H1 (cell line): ENCODE data around the gene ATAD3B. TPM values are rescaled to one million over a fixed set of nuclear protein-coding genes. Genes with fewer than 3 reads are reported as not detected.

Experiments used
- EP300 ChIP-seq, 2 experiments: IDR thresholded peaks; 1 replicate in 1 of 2; 2 replicates in 1 of 2; pipeline ENCODE4 v1.6.1; 2011 to 2012; ENCODE audit warnings: low read depth in 2 of 2, low read length in 2 of 2, mild to moderate bottlenecking in 2 of 2, borderline replicate concordance in 1 of 2, inconsistent platforms in 1 of 2, moderate library complexity in 1 of 2
- HDAC2 ChIP-seq, 2 experiments: fragments of 300-600 bp in 1 of 2; sonication (generic) in 1 of 2; IDR thresholded peaks; 2 replicates each; pipeline ENCODE4 v1.6.1; 2011 to 2012; ENCODE audit warnings: low read depth in 2 of 2, low read length in 2 of 2, mild to moderate bottlenecking in 2 of 2, moderate library complexity in 2 of 2, borderline replicate concordance in 1 of 2, inconsistent platforms in 1 of 2
- NANOG ChIP-seq: IDR thresholded peaks from 2 replicates; pipeline ENCODE4 v1.6.1; 2011; ENCODE audit warnings: low read length, low read depth, mild to moderate bottlenecking, inconsistent platforms; ENCODE audit not compliant: insufficient read depth, poor library complexity, severe bottlenecking
- RNF2 ChIP-seq: fragments of 200-900, 300-1000 bp; sonication (generic); IDR thresholded peaks from 2 replicates; pipeline ENCODE4 v1.7.1; 2016; ENCODE audit warnings: borderline replicate concordance, low read depth, mild to moderate bottlenecking, antibody characterized with exemption, low read length; ENCODE audit not compliant: poor library complexity, severe bottlenecking; ENCODE audit errors: missing control alignments
- SIN3A ChIP-seq, 2 experiments: IDR thresholded peaks in 1 of 2; conservative IDR thresholded peaks in 1 of 2; 2 replicates each; pipeline ENCODE4 v1.6.1; 2011 to 2012; ENCODE audit warnings: low read length in 2 of 2, improper control_type of control experiment in 1 of 2, low read depth in 1 of 2, mild to moderate bottlenecking in 1 of 2
- TAF7 ChIP-seq: optimal IDR thresholded peaks from 2 replicates; pipeline ENCODE3; 2011; ENCODE audit warnings: low read depth, mild to moderate bottlenecking, inconsistent platforms, low read length, moderate library complexity, borderline replicate concordance
- polyA plus RNA-seq, 7 experiments: library from polyadenylated mRNA; depleted of rRNA in 3 of 7; stranded (reverse) in 5 of 7; unstranded in 2 of 7; fragments of >200 nt in 5 of 7; fragments of 200-250 nt in 2 of 7; gene quantifications; 1 replicate in 5 of 7; 2 replicates in 1 of 7; 4 replicates in 1 of 7; pipeline versions ENCODE4 v1.2.1 to v1.2.3, GENCODE V29; 2011 to 2013; ENCODE audit warnings: missing spikeins in 2 of 7, mixed read lengths in 2 of 7
- total RNA-seq: library from RNA; stranded (reverse); fragmentation: NEBNext Ultra II Directional; extraction: Animal tissue kit (Norgen Biotek cat#: 25700); gene quantifications from 2 replicates; pipeline ENCODE4 v1.2.1, GENCODE V29; 2021
- TF ChIP-seq, protein P1 (sequence below), 3 experiments: IDR thresholded peaks; 1 replicate in 2 of 3; 2 replicates in 1 of 3; pipeline versions ENCODE4 v1.5.1 to v1.6.1; 2011; ENCODE audit warnings: low read length in 3 of 3, mild to moderate bottlenecking in 3 of 3, inconsistent platforms in 2 of 3, low read depth in 1 of 3, moderate library complexity in 1 of 3; ENCODE audit not compliant: insufficient read depth in 1 of 3; ENCODE audit errors: control extremely low read depth in 1 of 3

Gene ATAD3B
- total and polyA plus RNA-seq, 2 of the 8 experiments (the other 6 are each of a cell fraction or from before 2014, with no cell fraction given): 31.3 to 63.0 TPM

GRCh38 chr1:1482856-1483255 lies 11.3 kb downstream of the ATAD3B start (continued):
- TF ChIP-seq NANOG: no peak
- TF ChIP-seq HDAC2 (IDR thresholded peaks at IDR 0.05; ENCODE audit: borderline replicate concordance in 1 of 2, low read depth in 2 of 2, low read length in 2 of 2): no peak
- TF ChIP-seq RNF2: no peak
- TF ChIP-seq EP300 (IDR thresholded peaks at IDR 0.05; ENCODE audit: borderline replicate concordance in 1 of 2, low read depth in 2 of 2, low read length in 2 of 2): no peak
- TF ChIP-seq TAF7: no peak
- TF ChIP-seq SIN3A (conservative IDR thresholded peaks at IDR 0.05 in 1 of 2, IDR thresholded peaks at IDR 0.05 in 1 of 2; ENCODE audit: low read depth in 1 of 2, low read length in 2 of 2): no peak
- TF ChIP-seq, protein P1, sequence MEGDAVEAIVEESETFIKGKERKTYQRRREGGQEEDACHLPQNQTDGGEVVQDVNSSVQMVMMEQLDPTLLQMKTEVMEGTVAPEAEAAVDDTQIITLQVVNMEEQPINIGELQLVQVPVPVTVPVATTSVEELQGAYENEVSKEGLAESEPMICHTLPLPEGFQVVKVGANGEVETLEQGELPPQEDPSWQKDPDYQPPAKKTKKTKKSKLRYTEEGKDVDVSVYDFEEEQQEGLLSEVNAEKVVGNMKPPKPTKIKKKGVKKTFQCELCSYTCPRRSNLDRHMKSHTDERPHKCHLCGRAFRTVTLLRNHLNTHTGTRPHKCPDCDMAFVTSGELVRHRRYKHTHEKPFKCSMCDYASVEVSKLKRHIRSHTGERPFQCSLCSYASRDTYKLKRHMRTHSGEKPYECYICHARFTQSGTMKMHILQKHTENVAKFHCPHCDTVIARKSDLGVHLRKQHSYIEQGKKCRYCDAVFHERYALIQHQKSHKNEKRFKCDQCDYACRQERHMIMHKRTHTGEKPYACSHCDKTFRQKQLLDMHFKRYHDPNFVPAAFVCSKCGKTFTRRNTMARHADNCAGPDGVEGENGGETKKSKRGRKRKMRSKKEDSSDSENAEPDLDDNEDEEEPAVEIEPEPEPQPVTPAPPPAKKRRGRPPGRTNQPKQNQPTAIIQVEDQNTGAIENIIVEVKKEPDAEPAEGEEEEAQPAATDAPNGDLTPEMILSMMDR (IDR thresholded peaks at IDR 0.05; ENCODE audit: control extremely low read depth in 1 of 3, insufficient read depth in 1 of 3, low read depth in 1 of 3, low read length in 3 of 3): no peak
